Islet precursor cell (in vitro differentiated cells): ENCODE data around the gene SEZ6L.

ENCODE experiments used
- DNase-seq: peaks from one replicate; pipeline ENCODE4 v3.0.0-alpha.2; 2018

The SEZ6L gene

DNA sequence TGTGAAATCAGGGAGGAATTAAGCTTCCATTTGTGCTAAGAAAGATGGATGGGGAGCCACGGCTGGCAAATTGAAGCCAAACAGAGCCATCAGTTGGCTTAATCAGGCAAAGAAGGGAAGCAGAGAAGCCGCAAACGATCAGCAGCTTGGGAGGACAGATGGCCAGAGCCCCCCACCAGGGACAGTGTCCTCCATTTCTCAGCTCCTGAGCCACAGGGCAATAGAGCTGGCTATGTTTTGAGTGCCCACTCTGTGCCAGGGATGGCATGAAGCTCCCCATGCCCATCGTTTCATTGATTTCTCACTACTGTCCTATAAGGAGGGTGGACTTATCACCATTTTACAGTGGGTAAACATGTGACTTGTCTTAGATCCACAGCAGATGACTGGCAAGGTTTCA lies 133.5 kb downstream of the SEZ6L start:
- DNase-seq, result no peak

DNA sequence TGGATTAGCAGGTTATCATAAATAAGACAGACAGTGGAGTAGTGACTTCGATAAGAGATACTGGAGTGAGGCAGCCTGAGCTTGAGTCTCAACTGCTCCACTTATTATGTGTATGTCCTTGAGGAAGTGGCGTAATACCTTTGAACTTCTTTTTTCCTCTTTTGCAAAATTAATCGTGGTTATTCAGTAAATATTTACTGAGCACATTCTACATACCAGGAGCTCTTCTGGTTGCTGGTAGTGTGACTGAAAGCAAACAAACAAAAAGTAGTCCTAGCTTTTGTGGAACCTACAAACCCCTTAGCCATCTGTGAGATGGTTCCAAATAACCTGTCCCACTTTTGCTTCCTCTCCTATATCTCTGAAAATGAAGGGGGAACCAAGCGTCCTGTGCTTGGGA lies 134.2 kb downstream of the SEZ6L start:
- DNase-seq, result no peak

DNA sequence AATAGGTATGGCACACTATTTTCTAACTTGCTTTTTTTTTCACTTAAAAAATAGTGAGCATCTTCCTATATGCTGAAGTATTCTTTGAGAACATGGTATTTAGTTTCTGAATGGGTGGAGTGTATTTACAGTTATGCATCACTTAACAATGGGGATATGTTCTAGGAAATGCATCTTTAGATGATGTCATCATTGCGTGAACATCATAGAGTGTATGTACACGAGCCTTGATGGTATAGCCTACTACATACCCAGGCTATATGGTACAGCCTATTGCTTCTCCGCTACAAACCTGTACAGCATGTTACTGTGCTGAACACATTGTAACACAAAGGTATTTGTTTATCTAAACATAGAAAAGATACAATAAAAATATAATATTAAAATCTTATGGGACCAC lies 135.5 kb downstream of the SEZ6L start:
- DNase-seq, result no peak

DNA sequence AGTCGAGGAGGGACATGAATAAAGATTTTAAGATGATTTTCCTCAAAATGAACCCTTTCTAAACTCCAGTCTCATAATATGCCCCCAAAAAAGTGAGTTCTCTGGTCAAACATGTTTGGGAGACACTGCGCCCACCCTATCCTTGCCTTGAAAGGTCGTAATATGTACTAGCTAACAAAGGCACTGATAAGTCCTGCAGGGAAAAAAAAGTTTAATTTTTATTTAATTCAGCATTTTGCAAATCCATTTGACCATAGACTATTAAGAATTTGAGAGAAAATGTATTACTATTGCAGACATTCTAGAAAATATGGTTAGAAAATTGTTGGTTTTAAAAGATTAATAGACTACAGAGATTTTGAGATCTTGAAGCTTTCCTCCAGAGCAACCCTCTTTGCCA lies 139.2 kb downstream of the SEZ6L start:
- DNase-seq, result no peak

DNA sequence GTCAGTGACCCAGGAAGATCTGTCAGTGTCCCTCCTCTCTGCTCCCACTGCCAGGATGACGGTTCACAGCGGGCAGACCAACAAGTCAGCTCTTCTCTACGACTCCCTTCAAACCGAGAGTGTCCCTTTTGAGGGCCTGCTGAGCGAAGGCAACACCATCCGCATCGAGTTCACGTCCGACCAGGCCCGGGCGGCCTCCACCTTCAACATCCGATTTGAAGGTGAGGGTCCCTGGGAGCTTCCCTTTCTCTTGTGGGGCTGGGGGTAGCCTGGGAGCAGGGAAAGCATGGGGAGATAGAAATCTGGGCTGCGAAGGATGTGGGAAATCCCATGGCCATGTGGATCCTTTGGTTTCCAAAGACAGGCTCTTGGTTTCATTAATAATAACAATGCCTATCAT lies 141.4 kb downstream of the SEZ6L start:
- DNase-seq, result no peak

DNA sequence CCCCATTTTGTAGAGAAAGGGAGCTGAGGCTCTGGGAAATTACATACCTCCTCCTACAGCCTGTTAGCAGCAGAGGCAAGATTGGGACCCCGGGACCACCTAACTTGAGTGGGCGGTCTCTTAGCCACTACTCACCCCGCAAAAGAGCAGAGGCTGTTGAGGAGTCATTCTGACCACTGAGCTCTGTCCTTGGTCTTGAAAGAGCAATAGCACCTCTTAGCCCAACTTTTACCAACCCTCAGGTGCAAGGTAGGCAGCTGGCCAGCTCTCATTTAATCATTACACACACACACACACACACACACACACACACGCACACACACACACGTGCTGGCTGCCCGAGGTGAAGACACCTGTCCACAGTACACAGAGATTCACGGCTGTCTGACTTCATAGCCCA lies 144.0 kb downstream of the SEZ6L start:
- DNase-seq, result no peak

DNA sequence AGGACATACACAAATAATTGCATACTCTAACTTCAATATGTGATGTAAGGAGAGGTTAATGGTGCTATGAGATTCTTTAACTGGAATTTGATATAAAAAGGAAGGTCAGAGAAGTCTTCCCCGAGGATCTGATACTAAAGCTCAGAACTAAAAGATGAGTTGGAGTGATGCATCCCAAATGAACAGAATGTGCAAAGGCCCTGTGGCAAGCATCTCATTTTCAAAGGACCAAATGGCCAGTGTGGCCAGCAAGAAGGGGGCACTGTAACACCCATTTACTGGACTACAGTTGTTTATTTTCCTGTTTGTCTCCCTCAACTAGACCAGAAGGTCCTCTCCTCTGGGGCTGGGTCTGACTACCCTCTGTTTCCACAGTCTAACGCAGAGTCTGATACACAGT lies 144.9 kb downstream of the SEZ6L start:
- DNase-seq, result no peak

DNA sequence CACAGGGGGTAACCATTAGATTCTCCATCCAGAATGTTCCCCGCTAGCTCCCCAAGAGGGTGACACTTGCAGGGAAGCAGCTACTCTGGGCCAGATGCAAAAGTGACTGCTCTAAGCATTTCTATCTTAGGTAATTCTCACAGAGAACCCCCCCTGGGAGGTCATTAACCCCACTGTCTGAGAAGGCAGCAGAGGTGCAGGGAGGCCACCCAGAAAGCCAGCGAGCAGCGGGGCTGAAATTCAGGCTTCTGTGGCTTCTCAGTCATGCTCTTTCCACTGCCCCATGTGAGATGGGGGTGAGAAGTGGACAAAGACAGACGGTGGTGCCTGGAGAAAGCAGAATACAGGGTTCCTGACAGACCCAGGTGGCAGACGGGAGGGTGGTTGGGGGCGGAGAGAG lies 145.4 kb downstream of the SEZ6L start:
- DNase-seq, result no peak

DNA sequence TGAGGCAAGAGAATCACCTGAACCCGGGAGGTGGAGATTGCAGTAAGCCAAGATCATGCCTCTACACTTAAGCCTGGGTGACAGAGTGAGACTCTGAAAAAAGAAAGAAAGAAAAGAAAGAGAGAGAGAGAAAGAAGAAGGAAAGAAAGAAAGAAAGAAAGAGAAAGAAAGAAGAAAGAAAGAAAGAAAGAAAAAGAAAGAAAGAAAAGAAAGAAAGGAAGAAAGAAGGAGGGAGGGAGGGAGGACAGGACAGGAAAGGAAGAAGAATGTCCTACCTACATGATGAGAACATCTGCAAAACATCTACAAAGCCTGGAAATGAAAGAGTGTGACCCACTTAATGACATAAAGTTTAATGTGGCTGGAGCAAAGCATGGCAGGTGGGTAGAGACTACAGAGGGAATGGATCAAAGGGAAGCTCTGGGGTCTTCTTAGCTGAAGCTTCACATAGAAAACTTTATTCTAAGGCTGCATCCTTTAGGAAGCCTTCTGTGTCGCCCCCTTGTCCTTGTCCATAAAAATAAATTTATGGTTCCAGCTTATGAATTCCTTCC lies 147.5 kb downstream of the SEZ6L start:
- DNase-seq, result no peak

DNA sequence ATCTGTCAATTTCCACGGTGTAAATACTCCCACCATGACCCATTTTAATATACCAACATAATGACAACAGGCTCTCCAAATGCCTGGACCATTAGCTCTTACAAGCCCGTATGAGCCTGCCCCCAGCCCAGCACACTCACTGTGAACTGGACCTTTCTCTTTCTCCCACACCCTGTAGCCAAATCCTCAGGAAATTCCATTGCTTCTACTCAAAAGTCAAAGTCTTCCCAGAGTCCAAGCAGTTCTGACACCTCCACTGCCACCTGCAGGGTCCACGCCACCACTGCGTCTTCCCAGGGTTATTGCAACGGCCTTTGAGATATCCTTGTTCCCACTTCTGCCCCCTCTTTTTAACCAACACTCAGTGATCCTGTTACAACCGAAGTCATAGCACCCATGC lies 149.7 kb downstream of the SEZ6L start:
- no peak for DNase-seq

DNA sequence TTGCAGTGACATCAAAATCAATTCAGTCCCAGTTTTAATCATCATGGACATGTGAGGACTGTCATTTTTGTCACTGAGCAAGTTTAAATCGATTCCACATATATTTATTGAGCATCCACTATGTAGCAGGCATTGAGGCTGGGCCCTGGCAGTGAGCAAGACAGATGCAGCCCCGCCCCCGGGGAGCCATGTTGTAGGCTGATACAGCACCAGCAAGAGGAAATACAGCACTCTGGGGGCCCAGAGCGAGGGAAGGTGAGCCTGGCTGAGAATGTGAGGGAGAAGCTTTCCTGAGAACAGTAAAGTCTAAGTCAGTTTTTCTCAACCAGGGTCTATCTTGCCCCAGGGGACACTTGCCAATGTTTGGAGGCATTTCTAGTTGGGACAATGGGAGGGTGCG lies 151.2 kb downstream of the SEZ6L start:
- DNase-seq, result no peak

DNA sequence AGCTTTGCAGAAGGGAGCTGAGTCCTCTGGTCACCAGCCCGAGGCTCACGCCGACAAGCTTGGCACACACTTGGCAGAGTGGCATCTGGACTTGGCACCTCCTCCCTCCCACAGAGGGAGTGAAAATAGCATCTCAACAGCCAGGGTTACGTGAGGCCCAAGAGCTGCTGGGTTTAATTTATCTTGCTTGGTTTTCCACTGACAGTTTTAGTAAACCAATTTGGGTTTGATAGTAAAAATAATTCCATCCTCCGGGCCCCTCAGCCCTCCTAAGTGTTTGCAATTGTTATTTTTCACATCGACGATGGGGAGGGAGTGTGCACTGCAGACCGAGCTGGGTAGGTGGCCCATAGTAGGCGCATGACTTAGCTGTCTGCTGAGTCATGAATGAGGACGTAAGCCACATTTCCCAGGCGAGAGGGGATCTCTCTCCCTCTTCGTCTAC lies 152.2 kb downstream of the SEZ6L start:
- peak; percentile 70 for DNase-seq

DNA sequence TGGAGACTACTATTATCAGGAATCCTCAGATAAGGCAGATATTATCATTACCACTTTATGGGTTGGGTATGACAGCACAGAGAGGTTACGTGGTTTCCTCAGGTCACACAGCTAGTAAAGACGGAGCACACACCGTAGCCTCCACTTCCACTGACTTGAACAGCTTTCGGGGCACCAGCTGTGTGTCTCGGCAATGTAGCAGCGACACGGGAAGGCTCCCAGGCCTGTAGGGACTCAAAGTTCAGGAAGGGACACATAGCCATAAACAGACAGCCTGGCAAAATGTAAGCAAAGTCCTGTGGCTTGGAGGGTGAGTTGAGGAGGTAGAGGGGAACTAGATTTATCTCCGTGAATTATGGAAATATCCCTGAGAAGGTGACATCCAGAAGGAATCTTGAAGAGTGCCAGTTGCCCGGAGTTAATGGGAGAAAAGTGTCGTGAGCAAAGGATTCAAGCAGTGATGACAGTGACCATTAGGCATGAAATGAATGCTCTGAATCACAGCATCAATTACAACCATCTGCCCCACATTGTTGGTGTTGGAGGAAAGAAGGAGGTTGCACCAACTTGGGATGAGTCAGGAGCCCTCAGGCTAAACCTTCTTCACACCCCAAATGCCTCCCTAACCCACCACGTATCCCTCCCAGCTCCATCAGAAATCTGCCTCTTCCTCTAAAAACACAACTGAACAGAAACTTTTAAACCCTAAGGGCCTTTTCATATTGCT lies 153.1 kb downstream of the SEZ6L start:
- DNase-seq, result peak; percentile 90

DNA sequence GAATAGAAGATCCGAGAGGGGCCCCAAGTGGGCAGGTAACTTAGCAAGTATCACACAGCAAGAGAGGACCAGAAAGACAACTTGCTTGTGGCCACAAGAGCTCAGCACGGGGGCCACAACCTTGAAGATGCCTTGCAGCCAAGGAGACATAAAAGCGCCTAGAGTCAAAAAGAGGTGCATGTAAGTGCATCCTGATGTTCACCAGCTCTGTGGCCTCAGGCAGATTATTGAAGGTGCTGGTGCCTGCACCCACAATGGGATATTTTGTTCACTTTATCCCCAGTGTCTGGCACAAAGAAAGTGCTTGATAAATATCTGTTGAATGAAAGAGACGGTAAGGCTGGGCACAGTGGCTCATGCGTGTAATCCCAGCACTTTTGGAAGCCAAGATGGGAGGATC lies 153.8 kb downstream of the SEZ6L start:
- peak; percentile 59 for DNase-seq

DNA sequence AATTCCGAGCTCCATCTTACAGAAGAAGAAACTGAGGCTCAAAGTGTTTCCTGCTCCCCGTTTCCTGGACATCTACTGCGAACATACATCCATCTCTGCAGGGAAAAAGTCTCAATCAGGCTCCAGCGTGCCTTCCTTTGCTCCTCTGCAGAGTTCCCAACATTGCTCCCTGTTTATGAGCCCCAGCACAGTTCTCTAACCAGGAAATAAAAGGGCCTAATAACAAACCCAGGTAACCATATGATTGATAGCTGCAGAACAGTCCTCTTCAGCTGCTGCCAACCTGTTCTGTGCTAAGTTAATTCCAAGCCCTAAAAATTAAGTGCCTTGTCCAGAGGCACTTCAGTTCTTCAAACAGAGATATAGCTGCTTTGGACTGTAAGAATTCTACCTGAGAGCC lies 154.9 kb downstream of the SEZ6L start:
- DNase-seq, result no peak

DNA sequence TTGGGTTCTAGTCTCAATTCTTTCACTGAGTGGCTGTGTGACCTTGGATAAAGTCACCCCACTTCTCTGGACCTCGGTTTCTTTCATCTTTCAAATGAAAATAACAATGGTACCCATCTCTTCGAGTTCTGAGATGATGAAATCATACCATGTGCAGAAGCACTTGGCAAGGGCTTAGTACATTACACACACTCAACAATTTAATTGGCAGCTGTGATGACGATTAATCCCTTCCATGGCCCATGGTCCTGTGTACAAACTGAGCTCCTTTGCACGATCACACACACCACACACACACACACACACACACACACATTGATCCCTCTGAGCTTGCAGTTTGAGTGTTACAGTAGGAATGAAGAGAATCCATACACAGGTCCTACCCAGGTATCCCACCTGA lies 156.4 kb downstream of the SEZ6L start:
- no peak for DNase-seq

DNA sequence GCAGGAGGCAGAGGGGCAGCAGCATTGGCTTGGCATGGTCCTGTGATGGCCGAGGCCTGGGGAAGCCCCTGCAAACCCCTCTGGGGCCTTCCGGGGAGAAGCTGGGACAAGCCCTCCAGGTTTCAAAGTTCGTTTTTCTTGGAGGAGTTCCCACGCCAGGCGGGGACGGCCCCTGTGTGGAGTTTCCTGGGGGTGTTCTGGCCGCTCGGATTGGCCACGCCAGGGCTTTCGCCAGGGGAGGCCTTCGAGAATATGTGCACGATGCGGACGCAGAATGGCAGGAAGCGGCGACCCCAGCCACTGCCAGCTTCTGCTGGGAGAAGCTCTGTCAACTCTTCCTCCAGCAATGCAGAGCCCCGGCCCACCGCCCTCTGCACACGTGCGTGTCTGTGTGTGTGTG lies 157.5 kb downstream of the SEZ6L start:
- DNase-seq, result no peak

DNA sequence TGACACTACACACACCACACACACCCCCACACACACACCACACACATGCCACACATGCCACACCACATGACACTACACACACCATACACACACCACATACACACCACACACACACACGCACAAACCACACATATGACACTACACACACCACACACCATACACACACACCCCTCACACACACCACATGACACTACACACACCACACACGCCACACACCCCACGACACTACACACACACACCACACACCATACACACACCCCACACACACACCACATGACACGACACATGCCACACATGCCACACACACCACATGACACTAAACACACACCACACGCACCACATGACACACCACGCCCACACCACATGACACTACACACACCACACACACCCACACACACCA lies 158.0 kb downstream of the SEZ6L start:
- no peak for DNase-seq

DNA sequence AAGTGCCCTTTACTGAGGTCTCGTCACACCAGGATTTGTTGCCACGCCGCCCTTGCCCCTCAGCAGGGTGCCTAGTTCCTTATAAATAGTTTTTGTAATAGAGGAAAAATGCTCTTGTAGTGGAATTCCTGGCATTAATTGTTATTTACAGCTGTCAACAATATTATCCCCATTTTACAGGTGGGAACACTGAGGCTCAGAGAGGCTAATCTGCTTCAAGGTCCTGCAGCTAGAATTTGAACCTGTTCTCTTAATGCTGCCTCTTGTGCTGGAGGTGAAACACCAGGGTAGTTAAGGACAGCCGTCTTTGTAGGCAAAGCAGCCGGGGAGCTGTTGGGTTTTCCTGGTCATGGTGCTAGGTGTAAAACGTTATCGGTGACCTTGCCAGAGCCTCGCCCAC lies 159.0 kb downstream of the SEZ6L start:
- no peak for DNase-seq

DNA sequence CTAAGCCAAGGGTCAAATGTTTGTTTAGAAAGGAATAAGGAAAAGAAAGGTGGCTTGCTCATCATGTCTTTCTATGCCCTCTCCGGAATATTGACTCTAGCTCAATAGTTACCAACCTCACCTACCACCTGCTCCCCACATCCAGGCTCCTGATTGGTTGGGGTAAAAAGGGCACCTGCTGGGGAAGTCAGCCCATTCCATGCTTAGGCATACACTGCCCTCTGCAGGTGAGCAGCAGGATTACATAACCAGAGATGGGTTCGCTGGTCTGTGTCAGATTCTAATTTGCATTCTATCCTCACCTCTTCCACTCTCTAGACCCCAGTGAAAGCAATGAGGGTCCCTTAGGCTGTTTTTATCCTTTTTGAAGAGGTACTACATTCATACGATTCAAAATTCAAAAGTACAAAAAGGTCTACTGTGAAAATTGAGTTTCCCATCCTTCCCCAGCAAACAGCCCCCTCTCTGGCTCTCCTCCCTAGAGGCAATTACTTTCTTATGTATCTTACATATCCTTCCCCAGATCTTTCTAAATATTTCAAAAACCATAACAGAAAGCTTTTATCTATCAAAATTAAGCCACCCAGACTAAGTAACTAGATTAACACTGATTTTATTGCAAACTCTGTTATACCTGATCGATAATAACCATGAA lies 161.8 kb downstream of the SEZ6L start:
- DNase-seq, result peak; percentile 82

DNA sequence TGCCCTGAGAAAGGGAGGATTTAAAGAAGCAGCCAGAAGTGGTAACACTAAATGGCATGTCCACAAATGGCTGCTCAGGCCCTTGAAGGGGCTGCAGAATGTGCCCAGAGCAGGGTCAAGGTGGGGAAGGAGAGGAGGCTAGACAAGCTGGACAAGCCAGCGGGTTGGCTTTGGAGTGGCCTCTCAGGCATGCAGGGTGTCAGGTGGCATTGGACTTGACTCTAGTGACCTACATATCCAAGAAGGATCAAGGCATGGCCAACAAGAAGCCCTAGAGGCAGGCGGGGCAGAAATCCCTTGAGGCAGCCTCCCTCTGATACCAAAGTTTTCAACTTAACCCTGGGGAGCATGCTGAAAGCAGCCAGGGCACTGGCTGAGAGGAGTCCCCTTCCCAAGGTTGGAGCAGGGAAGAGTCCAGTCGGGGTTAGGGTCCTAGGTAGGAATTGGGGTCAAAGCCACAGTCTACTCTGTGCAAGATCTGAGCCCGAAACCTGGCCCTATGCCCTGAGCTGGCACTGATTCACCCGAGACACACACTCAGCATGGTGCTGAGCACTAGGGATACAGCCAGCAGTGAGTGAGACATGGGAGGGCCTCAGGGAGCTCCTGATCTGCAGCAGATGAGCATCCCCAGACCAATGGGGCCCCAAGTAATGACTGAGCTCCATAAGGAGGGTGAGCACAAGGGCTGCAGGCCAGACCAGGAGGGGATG lies 164.0 kb downstream of the SEZ6L start:
- no peak for DNase-seq

DNA sequence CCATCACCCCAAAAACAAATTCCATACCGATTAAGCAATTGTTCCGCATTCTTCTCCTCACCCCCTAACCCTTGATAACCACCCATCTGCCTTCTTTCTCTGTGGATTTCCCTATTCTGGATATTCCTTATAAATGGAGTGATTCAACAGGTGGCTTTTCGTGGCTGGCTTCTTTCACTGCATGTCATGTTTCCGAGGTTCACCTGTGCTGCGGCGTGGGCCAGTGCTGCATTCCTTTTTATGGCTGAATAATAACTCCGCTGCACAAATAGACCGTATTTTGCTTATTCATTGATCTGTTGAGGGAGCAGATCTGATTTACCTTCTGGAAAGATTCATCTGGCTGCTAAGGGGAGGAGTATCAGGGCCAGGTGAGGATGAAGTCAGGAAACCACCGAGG lies 165.0 kb downstream of the SEZ6L start:
- no peak for DNase-seq

DNA sequence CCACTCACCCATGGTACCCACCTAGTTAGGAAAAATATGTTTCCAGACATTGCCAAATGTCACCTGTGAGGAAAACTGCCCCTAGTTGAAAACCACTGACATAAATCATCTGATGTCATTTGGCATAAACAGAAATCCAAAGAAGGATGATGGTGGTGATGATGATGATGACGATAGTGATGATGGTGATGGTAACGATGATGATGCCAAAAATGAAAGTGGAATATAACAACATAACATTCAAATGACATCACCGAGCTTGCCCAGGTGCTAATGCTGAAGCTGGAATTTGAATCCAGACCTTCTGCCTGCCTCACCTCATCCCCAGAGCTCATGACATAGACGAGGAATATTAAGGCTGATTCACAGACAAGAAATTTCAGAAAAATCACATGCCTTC lies 167.5 kb downstream of the SEZ6L start:
- no peak for DNase-seq

DNA sequence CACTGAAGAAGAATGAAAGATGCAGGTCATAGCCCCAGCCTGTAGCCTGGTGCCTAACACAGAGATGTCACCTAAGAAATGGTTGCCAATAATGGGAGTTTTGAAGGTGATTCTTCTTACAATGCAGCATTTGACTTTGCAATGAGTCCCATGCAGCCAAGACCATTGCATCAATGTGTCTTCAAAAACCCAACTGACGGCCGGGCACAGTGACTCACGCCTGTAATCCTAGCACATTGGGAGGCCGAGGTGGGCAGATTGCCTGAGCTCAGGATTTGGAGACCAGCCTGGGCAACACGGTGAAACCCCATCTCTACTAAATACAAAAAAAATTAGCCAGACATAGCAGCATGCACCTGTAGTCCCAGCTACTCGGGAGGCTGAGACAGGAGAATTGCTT lies 170.5 kb downstream of the SEZ6L start:
- no peak for DNase-seq
